HG02571 (cell line): ENCODE data around the gene ZNF101.
"Not testable (repeated sequence)": the region's sequence is repeated elsewhere in the genome, so short reads cannot be mapped to it uniquely, and the experiment has no call there.

Experiments used
- ATAC-seq: cut with Tn5 transposase; IDR thresholded peaks from one replicate; pipeline ENCODE4 v1.9.1; 2021; ENCODE audit warnings: mild to moderate bottlenecking, moderate library complexity; ENCODE audit not compliant: unreplicated experiment

Gene ZNF101

DNA sequence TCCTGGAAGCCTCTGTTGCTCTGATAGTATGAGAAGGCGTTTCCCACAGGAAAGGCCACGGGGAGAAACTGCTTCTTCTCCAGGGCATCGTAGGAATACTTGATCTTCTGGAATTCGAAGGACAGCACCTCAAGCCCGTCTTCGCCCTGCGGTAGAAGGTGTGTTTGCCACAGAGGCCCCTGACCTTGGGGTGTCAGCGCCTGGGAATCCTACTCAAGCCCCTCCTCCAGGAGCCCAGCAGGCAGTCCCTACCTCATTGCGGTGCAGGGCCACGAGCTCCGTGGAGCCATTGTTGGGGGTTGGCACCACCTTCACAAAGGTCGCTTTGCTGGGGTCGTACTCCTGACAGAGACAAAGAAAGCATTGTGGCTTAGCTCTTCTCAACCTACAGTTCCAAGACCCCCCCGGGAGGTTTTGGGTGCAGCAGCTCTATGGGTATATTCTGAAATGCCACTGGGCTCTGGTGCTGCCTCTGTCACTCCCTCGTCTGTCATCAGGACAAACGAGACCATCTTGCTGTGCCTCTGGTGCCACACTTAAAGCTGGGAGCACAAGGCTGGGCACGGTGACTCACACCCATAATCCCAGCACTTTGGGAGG is 8.9 kb upstream of the ZNF101 start:
- ATAC-seq = no peak

DNA sequence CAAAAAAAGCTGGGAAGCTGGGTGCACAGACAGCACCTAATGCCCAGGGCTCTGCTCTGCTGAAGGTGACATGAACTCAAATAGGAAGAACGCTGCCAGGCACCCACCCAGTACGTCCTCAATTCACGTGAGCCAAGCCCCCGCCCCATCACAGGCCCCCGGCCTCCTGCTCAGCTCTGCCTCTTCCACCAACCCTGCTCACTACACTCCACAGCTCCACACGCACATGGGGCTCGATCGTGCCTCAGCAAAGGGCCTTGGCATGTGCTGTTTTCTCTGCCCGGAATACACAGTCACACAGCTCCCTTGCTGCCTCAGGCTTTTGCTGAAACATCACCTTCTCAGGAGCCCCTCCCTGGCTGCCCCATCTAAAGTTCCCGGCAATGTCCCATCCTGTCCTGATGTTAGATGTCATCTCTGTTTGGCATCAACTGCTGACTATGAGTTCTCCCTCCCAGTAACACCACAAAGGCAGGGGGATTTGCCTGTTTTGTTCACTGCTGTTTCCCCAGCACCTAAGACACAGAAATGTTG is 7.4 kb upstream of the ZNF101 start:
- no peak for ATAC-seq

DNA sequence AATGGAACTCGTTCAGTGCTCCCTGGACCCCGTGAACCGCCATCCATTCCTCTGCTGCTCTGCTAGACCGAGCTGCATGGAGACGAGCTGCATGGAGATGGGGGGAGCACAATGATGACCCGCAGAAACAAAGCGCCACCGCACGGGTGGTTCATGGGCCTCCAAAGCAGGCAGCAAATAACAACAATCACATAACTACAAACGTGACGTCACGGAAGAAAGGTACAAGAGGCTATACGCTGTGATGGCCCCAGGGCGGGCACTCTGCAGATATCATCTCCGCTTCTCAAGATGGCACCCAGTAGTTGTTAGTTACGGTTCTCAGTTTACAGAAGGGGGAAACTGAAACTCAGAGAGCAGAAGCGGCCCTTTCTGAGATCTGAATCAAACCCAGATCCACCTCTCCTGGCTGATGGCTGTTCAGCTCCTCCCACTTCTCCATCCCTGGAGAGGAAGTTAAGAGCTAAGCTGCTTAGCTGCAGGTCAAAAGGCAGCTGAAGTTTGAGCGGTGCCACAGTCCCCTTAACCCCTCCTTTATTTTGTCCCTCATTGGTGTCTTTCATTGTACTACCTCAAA is 6.9 kb upstream of the ZNF101 start:
- no peak for ATAC-seq

DNA sequence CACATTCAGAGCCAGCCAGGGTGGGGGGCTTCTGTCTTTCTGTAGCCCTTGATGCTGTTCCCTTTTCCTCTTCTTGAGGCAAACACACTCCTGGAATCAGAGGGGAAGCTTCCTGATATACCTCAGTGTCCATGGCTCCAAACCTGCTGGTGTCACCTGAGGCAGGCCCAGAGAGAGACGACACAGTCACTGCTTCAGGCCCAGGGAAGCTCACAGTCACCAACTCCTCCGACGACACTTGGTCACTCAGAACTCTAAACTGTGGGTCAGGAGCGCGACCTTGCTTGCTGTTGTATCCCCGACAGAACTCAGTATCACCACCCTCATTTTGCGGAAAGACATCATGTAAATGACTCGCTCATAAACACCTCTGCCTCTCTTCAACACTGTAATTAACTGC is 6.3 kb upstream of the ZNF101 start:
- no peak for ATAC-seq

DNA sequence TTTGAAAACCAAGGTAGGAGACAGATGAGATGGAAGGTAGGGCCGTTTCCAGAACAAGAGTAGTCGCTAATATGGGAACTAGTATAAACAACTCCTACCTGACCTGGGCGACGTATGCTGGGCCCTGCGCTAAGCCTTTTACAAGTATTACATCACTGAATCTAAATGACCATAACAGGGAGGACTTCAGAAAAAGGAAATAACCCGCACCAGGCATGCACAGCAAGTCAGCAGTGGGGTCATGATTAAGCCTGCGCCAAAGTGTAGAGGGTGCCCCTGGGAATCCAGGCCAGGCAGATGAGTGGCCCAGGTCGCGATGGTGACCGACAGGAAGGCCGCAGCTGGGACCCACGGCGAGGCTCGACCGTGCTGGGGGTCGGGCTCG is 5.8 kb upstream of the ZNF101 start:
- ATAC-seq = no peak

DNA sequence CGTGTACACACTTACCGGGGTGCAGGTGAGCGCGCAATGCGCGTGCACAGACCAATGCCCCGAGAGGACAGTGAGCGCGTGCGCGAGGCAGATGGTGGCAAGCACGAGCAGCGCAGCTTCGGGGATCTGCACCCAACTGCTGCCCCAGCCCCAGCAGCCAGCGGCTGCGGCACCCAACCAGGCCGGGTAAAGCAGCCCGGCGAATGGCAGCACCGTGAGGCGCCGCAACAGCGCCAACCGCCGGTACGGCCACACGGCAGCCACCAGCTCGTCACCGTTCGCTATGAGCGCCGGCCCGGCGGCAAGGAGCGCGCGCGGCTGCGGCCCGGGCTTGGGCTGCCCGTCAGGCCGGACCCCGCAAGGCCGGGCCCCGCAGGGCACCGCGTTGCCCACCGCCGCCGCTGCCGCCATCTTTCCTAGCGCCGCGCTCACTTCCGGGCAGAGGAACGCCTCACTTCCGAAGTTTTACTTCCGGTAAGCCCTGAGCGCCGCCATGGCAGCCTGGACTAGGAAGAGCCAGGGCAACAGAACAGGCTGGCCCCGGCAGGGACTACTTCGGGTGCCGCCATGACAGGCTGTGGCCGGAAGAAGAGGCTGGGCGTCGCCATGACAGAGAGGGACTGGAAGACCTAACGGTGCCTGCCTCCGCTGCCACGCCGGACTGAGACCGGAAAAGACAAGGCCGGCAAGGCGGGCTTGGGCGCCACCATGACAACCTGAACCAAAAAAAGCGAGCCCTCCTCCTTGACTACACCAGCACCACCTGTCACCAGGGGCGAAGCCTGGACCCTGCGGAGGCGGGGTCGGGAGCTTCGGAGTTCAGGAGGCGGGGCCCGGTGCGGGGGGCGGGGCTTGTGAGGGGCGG is 5.2 kb upstream of the ZNF101 start, which contains the start of gene ATP13A1:
TSS of gene ATP13A1 (minus strand) at position 421 of the 865 bp plus-strand sequence. CDS start at position 411, 10 bp downstream.
- ATAC-seq = peak; percentile 65

DNA sequence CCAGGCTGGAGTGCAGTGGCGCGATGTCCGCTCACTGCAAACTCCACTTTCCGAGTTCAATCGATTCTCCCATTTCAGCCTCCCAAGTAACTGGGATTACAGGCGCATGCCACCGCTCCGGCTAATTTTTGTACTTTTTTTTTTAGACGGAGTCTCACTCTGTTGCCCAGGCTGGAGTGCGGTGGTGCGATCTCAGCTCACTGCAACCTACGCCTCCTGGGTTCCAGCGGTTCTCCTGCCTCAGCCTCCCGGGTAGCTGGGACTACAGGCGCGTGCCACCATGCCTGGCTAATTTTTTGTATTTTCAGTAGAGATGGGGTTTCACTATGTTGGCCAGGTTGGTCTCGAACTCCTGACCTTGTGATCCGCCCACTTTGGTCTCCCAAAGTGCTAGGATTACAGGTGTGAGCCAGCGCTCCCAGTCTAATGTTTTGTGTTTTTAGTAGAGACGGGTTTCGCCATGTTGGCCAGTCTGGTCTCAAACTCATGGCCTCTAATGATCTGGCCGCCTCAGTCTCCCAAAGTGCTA is 3.2 kb upstream of the ZNF101 start:
- ATAC-seq = not testable (repeated sequence)

DNA sequence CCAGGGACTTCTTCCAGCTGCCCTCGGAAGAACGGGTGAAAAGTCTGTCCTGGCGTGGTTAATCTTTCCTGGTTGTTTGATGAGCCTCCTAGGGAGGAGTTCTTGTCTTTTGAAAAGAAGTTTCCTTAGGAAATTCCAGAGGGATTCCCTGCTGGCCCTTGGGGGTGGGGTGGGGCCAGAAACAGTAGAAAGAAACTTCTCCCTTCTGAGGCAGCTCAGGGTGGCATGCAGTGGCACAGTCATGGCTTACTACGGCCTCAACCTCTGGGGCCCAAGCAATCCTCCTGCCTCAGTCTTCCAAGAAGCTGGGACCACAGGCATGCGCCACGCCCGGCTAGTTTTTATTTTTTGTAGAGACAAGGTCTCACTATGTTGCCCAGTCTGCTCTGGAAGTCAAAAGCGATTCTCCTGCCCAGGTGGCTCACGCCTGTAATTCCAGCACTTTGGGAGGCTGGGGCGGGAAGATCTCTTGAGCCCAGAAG is 1.5 kb downstream of the ZNF101 start:
- ATAC-seq = no peak

DNA sequence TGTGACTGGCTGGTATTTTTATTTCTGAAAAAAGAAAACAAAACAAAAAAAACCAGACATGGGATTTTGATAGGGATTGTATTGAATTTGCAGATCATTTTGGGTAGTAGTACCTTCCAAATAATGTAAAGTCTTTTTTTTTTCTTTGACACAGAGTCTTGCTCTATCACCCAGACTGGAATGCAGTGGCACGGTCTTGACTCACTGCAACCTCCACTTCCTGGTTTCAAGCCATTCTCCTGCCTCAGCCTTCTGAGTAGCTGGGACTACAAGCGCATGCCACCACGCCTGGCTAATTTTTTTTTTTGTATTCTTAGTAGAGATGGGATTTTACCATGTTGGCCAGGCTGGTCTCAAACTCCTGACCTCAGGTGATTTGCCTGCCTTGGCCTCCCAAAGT is 4.2 kb downstream of the ZNF101 start:
- no peak for ATAC-seq

DNA sequence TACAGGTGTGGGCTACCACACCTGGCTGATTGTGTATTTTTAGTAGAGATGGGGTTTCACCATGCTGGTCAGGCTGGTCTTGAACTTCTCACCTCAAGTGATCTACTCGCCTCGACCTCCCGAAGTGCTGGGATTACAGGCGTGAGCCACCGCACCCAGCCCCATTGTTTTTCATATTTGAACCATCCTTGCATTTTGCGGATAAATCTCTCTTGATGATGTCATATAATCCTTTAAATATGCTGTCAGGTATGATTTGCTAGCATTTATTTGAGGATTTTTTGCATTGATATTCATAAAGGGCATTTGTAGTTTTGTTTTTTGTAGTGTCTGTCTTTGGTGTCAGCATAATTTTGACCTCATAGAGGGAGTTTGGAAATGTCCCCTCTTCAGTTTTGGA is 5.7 kb downstream of the ZNF101 start:
- no peak for ATAC-seq

DNA sequence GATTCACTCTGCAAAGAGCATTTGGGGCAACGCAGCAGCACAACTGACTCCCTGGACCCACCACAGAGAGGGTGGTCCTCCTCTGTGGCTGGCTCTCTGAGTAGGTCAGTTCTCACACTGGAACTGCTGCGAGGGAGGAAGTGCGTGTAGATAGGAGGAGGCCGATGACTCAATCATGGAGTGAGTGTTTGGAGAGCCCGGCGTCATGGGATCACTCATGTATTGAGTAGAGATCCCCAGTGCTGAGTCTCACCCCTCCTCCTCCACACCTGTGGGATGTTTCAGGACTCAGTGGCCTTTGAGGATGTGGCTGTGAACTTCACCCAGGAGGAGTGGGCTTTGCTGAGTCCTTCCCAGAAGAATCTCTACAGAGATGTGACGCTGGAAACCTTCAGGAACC is 8.9 kb downstream of the ZNF101 start:
- no peak for ATAC-seq

DNA sequence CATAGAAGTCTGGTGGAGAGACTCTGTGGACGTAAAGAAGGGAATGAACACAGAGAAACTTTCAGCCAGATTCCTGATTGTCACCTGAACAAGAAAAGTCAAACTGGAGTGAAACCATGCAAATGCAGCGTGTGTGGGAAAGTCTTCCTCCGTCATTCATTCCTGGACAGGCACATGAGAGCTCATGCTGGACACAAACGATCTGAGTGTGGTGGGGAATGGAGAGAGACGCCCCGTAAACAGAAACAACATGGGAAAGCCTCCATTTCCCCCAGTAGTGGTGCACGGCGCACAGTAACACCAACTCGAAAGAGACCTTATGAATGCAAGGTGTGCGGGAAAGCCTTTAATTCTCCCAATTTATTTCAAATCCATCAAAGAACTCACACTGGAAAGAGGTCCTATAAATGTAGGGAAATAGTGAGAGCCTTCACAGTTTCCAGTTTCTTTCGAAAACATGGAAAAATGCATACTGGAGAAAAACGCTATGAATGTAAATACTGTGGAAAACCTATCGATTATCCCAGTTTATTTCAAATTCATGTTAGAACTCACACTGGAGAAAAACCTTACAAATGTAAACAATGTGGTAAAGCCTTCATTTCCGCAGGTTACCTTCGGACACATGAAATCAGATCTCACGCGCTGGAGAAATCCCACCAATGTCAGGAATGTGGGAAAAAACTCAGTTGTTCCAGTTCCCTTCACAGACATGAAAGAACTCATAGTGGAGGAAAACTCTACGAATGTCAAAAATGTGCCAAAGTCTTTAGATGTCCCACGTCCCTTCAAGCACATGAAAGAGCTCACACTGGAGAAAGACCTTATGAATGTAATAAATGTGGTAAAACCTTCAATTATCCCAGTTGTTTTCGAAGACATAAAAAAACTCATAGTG is 10.8 kb downstream of the ZNF101 start:
- no peak for ATAC-seq

DNA sequence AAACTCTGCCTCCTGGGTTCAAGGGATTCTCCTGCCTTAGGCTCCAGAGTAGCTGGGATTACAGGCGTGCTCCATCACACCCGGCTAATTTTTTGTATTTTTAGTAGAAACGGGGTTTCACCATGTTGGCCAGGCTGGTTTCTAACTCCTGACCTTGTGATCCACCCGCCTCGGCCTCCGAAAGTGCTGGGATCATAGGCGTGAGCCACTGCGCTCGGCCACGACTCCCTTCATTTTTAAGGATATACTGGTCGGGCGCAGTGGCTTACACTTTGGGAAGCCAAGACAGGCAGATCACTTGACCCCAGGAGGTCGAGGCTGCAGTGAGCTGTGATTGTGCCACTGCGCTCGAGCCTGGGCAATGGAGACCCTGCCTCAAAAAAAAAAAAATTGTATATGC is 17.5 kb downstream of the ZNF101 start:
- not testable (repeated sequence) for ATAC-seq

DNA sequence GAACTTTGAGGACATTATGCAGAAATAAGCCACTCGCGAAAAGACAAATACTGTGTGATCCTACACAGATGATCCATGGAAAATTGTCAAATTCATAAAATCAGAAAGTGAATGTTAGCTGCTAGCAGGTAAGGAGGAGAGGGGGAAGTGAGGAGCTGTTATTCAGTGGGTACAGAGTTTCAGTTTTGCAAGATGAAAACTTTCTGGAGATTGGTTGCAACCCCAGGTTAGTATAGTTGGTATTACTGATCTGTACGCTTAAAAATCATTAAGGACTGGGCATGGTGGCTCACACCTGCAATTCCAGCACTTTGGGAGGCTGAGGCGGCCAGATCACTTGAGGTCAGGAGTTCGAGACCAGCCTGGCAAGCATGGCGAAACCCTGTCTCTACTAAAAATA is 17.9 kb downstream of the ZNF101 start:
- no peak for ATAC-seq

DNA sequence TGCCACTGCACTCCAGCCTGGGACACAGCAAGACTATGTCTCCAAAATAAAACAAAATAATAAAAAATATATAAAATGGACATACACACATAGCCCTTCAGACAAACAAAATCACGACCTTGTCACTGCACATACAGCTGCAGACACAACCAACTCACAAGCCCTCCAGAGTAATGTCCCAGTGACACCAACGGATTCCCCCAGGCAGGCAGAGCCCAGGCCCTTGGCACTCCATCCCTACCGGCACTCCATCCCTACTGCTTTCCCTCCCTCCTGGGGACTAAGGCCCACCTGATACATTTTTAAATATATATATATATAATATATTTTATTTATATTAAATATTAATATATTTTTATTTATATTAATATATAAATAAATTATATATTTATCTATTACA is 18.5 kb downstream of the ZNF101 start:
- no peak for ATAC-seq

DNA sequence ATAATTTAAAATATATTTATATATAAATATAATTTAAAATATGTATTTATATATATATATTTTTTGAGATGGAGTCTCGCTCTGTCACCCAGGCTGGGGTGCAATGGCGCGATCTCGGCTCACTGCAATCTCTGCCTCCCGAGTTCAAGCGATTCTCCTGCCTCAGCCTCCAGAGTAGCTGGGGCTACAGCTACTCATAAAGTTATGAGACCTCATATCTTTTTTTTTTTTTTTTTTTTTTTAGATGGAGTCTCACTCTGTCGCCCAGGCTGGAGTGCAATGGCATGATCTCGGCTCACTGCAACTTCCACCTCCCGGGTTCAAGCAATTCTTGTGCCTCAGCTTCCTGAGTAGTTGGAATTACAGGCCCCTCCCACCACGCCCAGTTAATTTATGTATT is 20.4 kb downstream of the ZNF101 start:
- ATAC-seq = not testable (repeated sequence)

DNA sequence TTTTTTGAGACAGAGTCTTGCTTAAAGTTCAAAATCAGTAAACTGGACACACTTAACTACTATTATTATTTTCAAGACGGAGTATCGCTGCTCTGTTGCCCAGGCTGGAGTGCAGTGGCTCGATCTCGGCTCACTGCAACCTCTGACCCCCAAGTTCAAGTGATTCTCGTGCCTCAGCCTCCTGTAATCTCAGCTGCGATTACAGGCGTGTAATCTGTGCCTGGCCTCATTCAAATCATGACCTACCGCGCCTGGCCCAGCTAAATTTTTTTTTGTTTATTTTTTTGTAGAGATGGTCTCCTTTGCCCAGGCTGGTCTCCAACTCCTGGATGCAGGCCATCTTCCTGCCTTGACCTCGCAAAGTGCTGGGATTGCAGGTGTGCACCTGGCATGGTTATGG is 23.0 kb downstream of the ZNF101 start:
- no peak for ATAC-seq

DNA sequence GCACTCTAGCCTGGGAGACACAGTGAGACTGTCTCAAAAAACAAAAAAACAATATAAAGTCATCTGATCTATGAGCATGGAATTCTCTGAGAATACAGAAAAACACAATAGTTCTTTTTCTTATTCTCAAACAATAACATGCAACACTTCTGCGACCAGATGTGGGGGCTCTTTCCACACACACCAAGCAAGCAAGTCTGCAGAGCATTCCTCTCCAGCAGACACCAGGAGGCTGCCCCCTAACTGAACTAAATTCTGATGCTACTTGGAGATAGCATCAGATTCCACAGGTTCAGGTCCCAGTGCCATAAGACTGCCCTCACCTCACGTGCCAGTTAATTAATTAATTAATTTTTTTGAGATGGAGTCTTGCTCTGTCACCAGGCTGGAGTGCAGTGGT is 27.7 kb downstream of the ZNF101 start:
- no peak for ATAC-seq

DNA sequence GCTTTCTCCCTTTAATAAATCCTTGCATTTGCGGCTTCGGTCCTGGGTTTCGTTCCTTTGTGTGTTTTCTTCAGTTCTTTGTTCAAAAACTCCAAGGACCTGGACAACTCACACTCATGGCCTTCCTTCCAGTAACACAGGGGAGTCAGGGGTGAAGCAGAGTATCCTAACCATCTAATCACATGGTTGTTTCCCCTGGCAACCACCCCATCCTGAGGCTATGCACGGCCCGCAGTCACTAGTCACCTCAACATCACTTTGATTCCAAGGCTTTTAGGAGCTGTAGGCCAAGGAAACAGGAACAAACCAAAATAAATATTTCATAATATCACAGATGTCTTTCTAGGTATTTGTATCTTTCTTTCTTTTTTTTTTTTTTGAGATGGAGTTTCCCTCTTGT is 28.9 kb downstream of the ZNF101 start:
- ATAC-seq = no peak

DNA sequence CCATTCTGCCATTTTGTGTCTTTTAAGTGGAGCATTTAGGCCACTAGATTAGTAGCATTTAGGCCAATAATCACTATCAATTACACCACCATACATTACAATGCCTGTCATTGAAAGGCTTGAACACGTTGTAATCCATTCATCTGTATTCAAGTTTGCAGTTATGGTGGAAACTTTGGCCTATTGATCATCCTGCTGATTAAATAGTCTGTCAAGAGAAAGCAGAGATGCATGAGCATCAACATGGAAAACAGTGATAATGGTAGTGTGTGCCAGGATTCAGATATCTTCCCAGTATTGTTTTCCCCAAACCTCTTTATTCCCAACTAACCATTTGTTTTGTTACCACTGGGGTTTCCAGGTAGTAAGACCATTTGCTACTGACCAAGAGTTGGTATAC is 31.9 kb downstream of the ZNF101 start:
- not testable (repeated sequence) for ATAC-seq
